OCI-LY1 (cell line): Measurements from ENCODE around the gene TCP11.

ENCODE experiments used
- H2AFZ ChIP-seq: fragments of 200-600 bp; sonication (generic), shearing (Covaris generic); 2 replicates; pipeline ENCODE4 v1.6.0; 2014; ENCODE audit warnings: antibody characterized with exemption, mild to moderate bottlenecking, low read length
- H3F3A ChIP-seq: fragments of 200-600 bp; sonication (generic), shearing (Covaris generic); 2 replicates; pipeline ENCODE4 v1.6.0; 2014; ENCODE audit warnings: mild to moderate bottlenecking, antibody characterized with exemption, low read length, moderate library complexity; ENCODE audit not compliant: insufficient read depth
- H3K27ac ChIP-seq: fragments of 200-600 bp; sonication (generic); 2 replicates; pipeline ENCODE4 v1.5.1; 2014; ENCODE audit warnings: low read length, mixed run types, mild to moderate bottlenecking, low read depth; ENCODE audit not compliant: poor library complexity, severe bottlenecking
- H3K27me3 ChIP-seq: fragments of 200-600 bp; sonication (generic); 2 replicates; pipeline ENCODE4 v1.6.0; 2014; ENCODE audit warnings: antibody characterized with exemption, mild to moderate bottlenecking, low read length, moderate library complexity; ENCODE audit not compliant: insufficient read depth
- H3K36me3 ChIP-seq: fragments of 200-600 bp; sonication (generic); 2 replicates; pipeline ENCODE4 v1.6.1; 2014; ENCODE audit warnings: mild to moderate bottlenecking, antibody characterized with exemption, low read length, moderate library complexity, mixed read lengths; ENCODE audit not compliant: insufficient read depth
- H3K4me1 ChIP-seq: fragments of 200-600 bp; sonication (generic); 2 replicates; pipeline ENCODE4 v1.5.1; 2014; ENCODE audit warnings: mild to moderate bottlenecking, low read length, moderate library complexity; ENCODE audit not compliant: insufficient read depth, severe bottlenecking
- H3K4me2 ChIP-seq: fragments of 200-600 bp; sonication (generic), shearing (Covaris generic); 2 replicates; pipeline ENCODE4 v1.6.1; 2014; ENCODE audit warnings: low read length
- H3K4me3 ChIP-seq: fragments of 200-600 bp; sonication (generic); 2 replicates; pipeline ENCODE4 v1.5.1; 2014; ENCODE audit warnings: low read length, low read depth, mild to moderate bottlenecking, mixed read lengths; ENCODE audit not compliant: poor library complexity, severe bottlenecking
- H3K79me2 ChIP-seq: fragments of 200-600 bp; shearing (Covaris generic); 2 replicates; pipeline ENCODE4 v1.6.1; 2016; ENCODE audit warnings: mixed run types, low read length, mixed read lengths; ENCODE audit not compliant: insufficient read depth
- H3K9ac ChIP-seq: fragments of 200-600 bp; sonication (generic), shearing (Covaris generic); 2 replicates; pipeline ENCODE4 v1.6.1; 2014; ENCODE audit warnings: mild to moderate bottlenecking, low read length, mixed read lengths
- H3K9me2 ChIP-seq: fragments of 200-600 bp; sonication (generic), shearing (Covaris generic); 2 replicates; pipeline ENCODE4 v1.6.1; 2014; ENCODE audit warnings: low read depth, mild to moderate bottlenecking, low read length, mixed read lengths
- H3K9me3 ChIP-seq: fragments of 200-600 bp; shearing (Covaris generic); 2 replicates; pipeline ENCODE4 v1.6.1; 2014; ENCODE audit warnings: low read length, mixed read lengths
- H4K20me1 ChIP-seq: fragments of 200-600 bp; sonication (generic), shearing (Covaris generic); 2 replicates; pipeline ENCODE4 v1.6.0; 2016; ENCODE audit warnings: mild to moderate bottlenecking, low read length; ENCODE audit not compliant: insufficient read depth
- EZH2 ChIP-seq: fragments of 200-600 bp; sonication (generic), shearing (Covaris generic); IDR thresholded peaks from 2 replicates; pipeline ENCODE4 v1.8.0; 2017; ENCODE audit warnings: borderline replicate concordance, mixed run types, mild to moderate bottlenecking, antibody characterized with exemption, low read length, moderate library complexity, mixed read lengths
- TF ChIP-seq, protein P1 (sequence below): fragments of 200-600 bp; sonication (generic), shearing (Covaris generic); IDR thresholded peaks from 2 replicates; pipeline ENCODE4 v1.5.1; 2017; ENCODE audit warnings: mild to moderate bottlenecking, antibody characterized with exemption, low read length, moderate library complexity, mixed read lengths

Gene TCP11

GRCh38 chr6:35147026-35147425 is 5.9 kb upstream of the TCP11 start:
- H3K9ac ChIP-seq, result no peak overlapping the region
- no peaks in the 10 kb centered on the region for H3K9me3 ChIP-seq
- no peak overlapping the region for H2AFZ ChIP-seq
- H3F3A ChIP-seq, result no peaks in the 10 kb centered on the region
- H3K79me2 ChIP-seq, result no peaks in the 10 kb centered on the region
- H3K27me3 ChIP-seq, result 0 out of 2 replicates have a peak, but pooled peaks cover 9% of the 10 kb centered on the region
- no peak for TF ChIP-seq EZH2
- TF ChIP-seq, protein P1, sequence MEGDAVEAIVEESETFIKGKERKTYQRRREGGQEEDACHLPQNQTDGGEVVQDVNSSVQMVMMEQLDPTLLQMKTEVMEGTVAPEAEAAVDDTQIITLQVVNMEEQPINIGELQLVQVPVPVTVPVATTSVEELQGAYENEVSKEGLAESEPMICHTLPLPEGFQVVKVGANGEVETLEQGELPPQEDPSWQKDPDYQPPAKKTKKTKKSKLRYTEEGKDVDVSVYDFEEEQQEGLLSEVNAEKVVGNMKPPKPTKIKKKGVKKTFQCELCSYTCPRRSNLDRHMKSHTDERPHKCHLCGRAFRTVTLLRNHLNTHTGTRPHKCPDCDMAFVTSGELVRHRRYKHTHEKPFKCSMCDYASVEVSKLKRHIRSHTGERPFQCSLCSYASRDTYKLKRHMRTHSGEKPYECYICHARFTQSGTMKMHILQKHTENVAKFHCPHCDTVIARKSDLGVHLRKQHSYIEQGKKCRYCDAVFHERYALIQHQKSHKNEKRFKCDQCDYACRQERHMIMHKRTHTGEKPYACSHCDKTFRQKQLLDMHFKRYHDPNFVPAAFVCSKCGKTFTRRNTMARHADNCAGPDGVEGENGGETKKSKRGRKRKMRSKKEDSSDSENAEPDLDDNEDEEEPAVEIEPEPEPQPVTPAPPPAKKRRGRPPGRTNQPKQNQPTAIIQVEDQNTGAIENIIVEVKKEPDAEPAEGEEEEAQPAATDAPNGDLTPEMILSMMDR, result no peak
- H3K4me2 ChIP-seq, result no peak overlapping the region
- H4K20me1 ChIP-seq, result no peaks in the 10 kb centered on the region
- no peaks in the 10 kb centered on the region for H3K36me3 ChIP-seq
- no peaks in the 10 kb centered on the region for H3K9me2 ChIP-seq
- no peaks in the 10 kb centered on the region for H3K4me1 ChIP-seq
- H3K27ac ChIP-seq, result no peak overlapping the region
- H3K4me3 ChIP-seq, result no peak overlapping the region

DNA sequence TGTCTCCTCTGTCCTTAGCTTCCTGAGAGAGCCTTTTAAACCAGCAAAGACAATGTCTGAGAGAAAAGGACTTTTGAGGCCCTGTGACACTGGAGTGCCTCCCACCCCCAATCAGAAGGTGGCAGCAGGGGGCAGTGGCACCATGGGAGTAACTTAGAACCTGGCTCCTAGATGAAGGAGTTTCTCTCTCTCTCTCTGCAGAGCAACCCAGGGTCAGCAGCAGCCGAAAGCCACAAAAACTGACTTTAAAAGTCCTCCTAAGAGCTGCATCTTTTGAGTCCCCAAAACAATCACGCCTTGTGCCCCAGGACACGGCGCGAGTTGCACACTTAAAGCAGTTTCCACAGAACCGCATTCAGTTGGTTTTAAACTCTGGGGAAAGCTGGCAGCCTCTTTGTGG is 5.3 kb upstream of the TCP11 start:
- TF ChIP-seq EZH2, result no peak
- TF ChIP-seq, protein P1, result peak; percentile 68
- Histone ChIP-seq H3K4me3 (no peak overlapping the region), H3K36me3 (no peaks in the 10 kb centered on the region), H3K4me1 (peaks cover 1% of the 10 kb centered on the region), H3K9me2 (no peaks in the 10 kb centered on the region), H2AFZ (no peak overlapping the region), H3K79me2 (no peaks in the 10 kb centered on the region), H3K4me2 (no peak overlapping the region), H3K27ac (no peak overlapping the region), H3K9me3 (no peaks in the 10 kb centered on the region), H4K20me1 (no peaks in the 10 kb centered on the region), H3K27me3 (peaks cover 9% of the 10 kb centered on the region), H3F3A (no peaks in the 10 kb centered on the region), H3K9ac (no peak overlapping the region)

DNA sequence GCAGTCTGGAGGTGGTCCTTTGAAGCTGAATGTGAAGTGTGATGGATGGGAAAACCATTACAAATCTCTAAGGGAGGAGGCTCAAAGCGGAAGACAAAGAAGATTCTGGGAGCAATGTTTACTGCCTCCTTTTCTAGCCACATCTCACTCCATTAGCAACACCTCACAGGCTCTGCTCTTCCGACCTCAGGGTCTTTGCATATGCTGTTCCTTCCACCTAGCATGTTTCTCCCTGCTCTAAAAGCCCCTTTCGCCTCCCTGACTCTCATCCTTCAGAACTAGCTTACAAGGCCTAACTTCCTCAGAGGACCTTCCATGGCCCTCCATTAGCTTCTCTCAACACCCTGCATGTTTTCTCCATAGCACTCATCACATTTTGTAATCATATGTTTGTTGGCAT is 4.6 kb upstream of the TCP11 start:
- Histone ChIP-seq H3F3A (no peaks in the 10 kb centered on the region), H3K79me2 (no peaks in the 10 kb centered on the region), H3K4me1 (peaks cover 8% of the 10 kb centered on the region), H3K9me3 (no peaks in the 10 kb centered on the region), H3K9ac (no peak overlapping the region), H2AFZ (no peak overlapping the region), H3K4me2 (no peak overlapping the region), H3K27ac (no peak overlapping the region), H4K20me1 (no peaks in the 10 kb centered on the region), H3K36me3 (no peaks in the 10 kb centered on the region), H3K4me3 (no peak overlapping the region), H3K9me2 (no peaks in the 10 kb centered on the region), H3K27me3 (peaks cover 11% of the 10 kb centered on the region)
- TF ChIP-seq EZH2, result no peak
- TF ChIP-seq, protein P1, result no peak
